ENCODE data around the gene PIEZO2. TPM values are rescaled to one million over a fixed set of nuclear protein-coding genes. Genes with fewer than 3 reads are reported as not detected.
"Not testable (repeated sequence)": the region's sequence is repeated elsewhere in the genome, so short reads cannot be mapped to it uniquely, and the experiment has no call there.

The PIEZO2 gene
- total and polyA plus RNA-seq, 8 donors = 0.38 to 11.1 (median 3.0) TPM

- no peak for ATAC-seq
- no peak overlapping the region for H3K27ac ChIP-seq
- no peaks in the 10 kb centered on the region for H3K4me1 ChIP-seq
- intact Hi-C loops (cut with DNase I) = no loop called here
- TF ChIP-seq CTCF (IDR thresholded peaks at IDR 0.05) = no peak
- DNase-seq = no peak
- 29 to 32% methylated on average over 4 of the region's 4 CpGs for WGBS, 2 donors
- no peaks in the 10 kb centered on the region for H3K9me3 ChIP-seq
- H3K4me3 ChIP-seq = no peak overlapping the region
- no peaks in the 10 kb centered on the region for H3K27me3 ChIP-seq
- no peak for FAIRE-seq
- no peaks in the 10 kb centered on the region for H3K36me3 ChIP-seq
Measured at GRCh38 chr18:10916865-10917264, 232.5 kb downstream of the PIEZO2 start.

- Histone ChIP-seq H3K9me3 (no peaks in the 10 kb centered on the region), H3K36me3 (no peaks in the 10 kb centered on the region), H3K27me3 (no peaks in the 10 kb centered on the region), H3K4me3 (no peak overlapping the region), H3K4me1 (no peaks in the 10 kb centered on the region), H3K27ac (no peak overlapping the region)
- ATAC-seq (no peak), DNase-seq (peak in 1 of 6 donors; percentile 44), FAIRE-seq (no peak)
- WGBS, 2 donors = 83 to 90% methylated on average over 19 to 23 of the region's 23 CpGs
- intact Hi-C loops (cut with DNase I) = no loop called here
- TF ChIP-seq CTCF (IDR thresholded peaks at IDR 0.05) = no peak
Measured at GRCh38 chr18:10916387-10916786, 233.0 kb downstream of the PIEZO2 start.

GRCh38 chr18:10915748-10916147 is 233.6 kb downstream of the PIEZO2 start:
- WGBS, 2 donors = 88 to 95% methylated on average over 5 of the region's 5 CpGs
- intact Hi-C loops (cut with DNase I); FAIRE-seq; H3K36me3 ChIP-seq; H3K27ac ChIP-seq; H3K4me1 ChIP-seq; ATAC-seq; H3K9me3 ChIP-seq; H3K4me3 ChIP-seq; H3K27me3 ChIP-seq; DNase-seq: not testable (repeated sequence)

- H3K27ac ChIP-seq, FAIRE-seq: not testable (repeated sequence)
- 52 to 63% methylated on average over 6 of the region's 8 CpGs for WGBS, 2 donors
Measured at GRCh38 chr18:10914610-10915009, 234.8 kb downstream of the PIEZO2 start.

DNA sequence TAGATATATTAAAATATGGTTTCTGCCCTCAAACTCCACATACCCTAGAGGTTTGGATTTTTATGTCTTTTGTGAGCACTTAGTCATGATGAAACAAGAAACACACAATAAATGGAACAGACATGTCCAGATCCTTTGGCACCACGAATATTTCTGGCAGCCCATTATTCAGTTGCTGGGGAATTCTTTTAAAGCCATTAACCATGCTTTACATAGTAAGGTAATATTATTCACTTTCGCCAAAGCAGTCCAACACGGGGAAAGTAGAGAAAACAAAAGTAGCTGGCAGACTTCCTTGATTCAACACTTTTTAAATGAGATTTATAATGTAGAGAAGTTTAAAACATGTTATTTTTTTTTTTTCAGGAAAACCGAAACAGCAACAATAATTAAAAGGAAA is 235.4 kb downstream of the PIEZO2 start:
- no peaks in the 10 kb centered on the region for H3K4me1 ChIP-seq
- H3K9me3 ChIP-seq = no peaks in the 10 kb centered on the region
- intact Hi-C loops (cut with DNase I) = no loop called here
- no peak for DNase-seq
- no peak for ATAC-seq
- no peak overlapping the region for H3K4me3 ChIP-seq
- no peak for TF ChIP-seq CTCF (IDR thresholded peaks at IDR 0.05)
- H3K27ac ChIP-seq = no peak overlapping the region
- H3K36me3 ChIP-seq = no peaks in the 10 kb centered on the region
- 55 to 62% methylated on average over 4 of the region's 4 CpGs for WGBS, 2 donors
- FAIRE-seq = no peak
- H3K27me3 ChIP-seq = no peaks in the 10 kb centered on the region

More at GRCh38 chr18:10914610-10915009, 234.8 kb downstream of the PIEZO2 start:
- ATAC-seq; H3K4me3 ChIP-seq; H3K27me3 ChIP-seq; H3K9me3 ChIP-seq; DNase-seq; H3K4me1 ChIP-seq; intact Hi-C loops (cut with DNase I); H3K36me3 ChIP-seq: not testable (repeated sequence)

GRCh38 chr18:10912790-10913545 is 236.4 kb downstream of the PIEZO2 start:
- FAIRE-seq (no peak), ATAC-seq (peak in 1 of 4 donors; percentile 27), DNase-seq (no peak)
- Histone ChIP-seq H3K27ac (no peak overlapping the region), H3K27me3 (no peaks in the 10 kb centered on the region), H3K9me3 (no peaks in the 10 kb centered on the region), H3K36me3 (no peaks in the 10 kb centered on the region), H3K4me1 (no peaks in the 10 kb centered on the region), H3K4me3 (no peak overlapping the region)
- intact Hi-C loops (cut with DNase I) = no loop called here
- TF ChIP-seq CTCF (IDR thresholded peaks at IDR 0.05) = no peak
- WGBS, 2 donors = 76 to 80% methylated on average over 6 of the region's 6 CpGs
